Measurements from ENCODE around the gene ANAPC4.

- no peak for TF ChIP-seq CTCF (IDR thresholded peaks at IDR 0.05; ENCODE audit: control extremely low read depth in 1 of 3, insufficient read depth in 1 of 3, low read depth in 1 of 3, low read length in 3 of 3)
- TF ChIP-seq MAX (IDR thresholded peaks at IDR 0.05), result no peak
- TF ChIP-seq TAF1 (IDR thresholded peaks at IDR 0.05; ENCODE audit: low read depth, low read length), result no peak
- no peak for TF ChIP-seq EZH2 (IDR thresholded peaks at IDR 0.05; ENCODE audit: low read depth, low read length, severe bottlenecking)
- no peak for TF ChIP-seq SP1 (IDR thresholded peaks at IDR 0.05; ENCODE audit: low read depth, low read length)
- no peak for TF ChIP-seq E2F6 (IDR thresholded peaks at IDR 0.05)
- TF ChIP-seq HDAC2 (IDR thresholded peaks at IDR 0.05; ENCODE audit: borderline replicate concordance in 1 of 2, low read depth in 2 of 2, low read length in 2 of 2), result no peak
- TF ChIP-seq JUND (IDR thresholded peaks at IDR 0.05; ENCODE audit: low read length), result no peak
- no peak for TF ChIP-seq ZNF274 (IDR thresholded peaks at IDR 0.05; ENCODE audit: borderline replicate concordance, extremely low read depth, low read length)
- TF ChIP-seq CEBPB (IDR thresholded peaks at IDR 0.05; ENCODE audit: low read depth, low read length), result no peak
These were observed 25.2 kb upstream of the ANAPC4 start for GRCh38 chr4:25351777-25352416.

Data from H1 (cell line).